Activated naive CD4-positive, alpha-beta T cell treated with anti-CD3 and anti-CD28 coated beads for 36 hours (primary cell): Measurements from ENCODE around the gene TENT5A. TPM values are rescaled to one million over a fixed set of nuclear protein-coding genes. Genes with fewer than 3 reads are reported as not detected.

Experiments used
- CTCF ChIA-PET: fragments of 350-600 bp; sonication (Branson Sonifier 250); formaldehyde crosslinking; loops from one replicate; lab custom pipeline; 2021; ENCODE audit warnings: antibody characterized with exemption; lab: Charles Lee
- DNase-seq: peaks from one replicate; pipeline ENCODE4 v3.0.0-alpha.2; 2020
- H3K27ac Mint-ChIP-seq: one replicate; pipeline ENCODE4 v1.8.0; 2021; ENCODE audit warnings: mild to moderate bottlenecking, mixed read lengths
- H3K27me3 Mint-ChIP-seq: one replicate; pipeline ENCODE4 v1.8.0; 2021; ENCODE audit warnings: low read depth, mixed read lengths
- H3K36me3 Mint-ChIP-seq: one replicate; pipeline ENCODE4 v1.8.0; 2021; ENCODE audit warnings: low read depth, mixed read lengths
- H3K4me1 Mint-ChIP-seq: one replicate; pipeline ENCODE4 v1.8.0; 2021; ENCODE audit warnings: low read depth, mixed read lengths
- H3K4me3 Mint-ChIP-seq: one replicate; pipeline ENCODE4 v1.8.0; 2021; ENCODE audit warnings: mild to moderate bottlenecking, moderate library complexity, mixed read lengths
- H3K9me3 Mint-ChIP-seq: one replicate; pipeline ENCODE4 v1.8.0; 2021; ENCODE audit warnings: mixed read lengths
- intact Hi-C: fragments of 100-400 bp; cut with micrococcal nuclease; formaldehyde crosslinking; loops from one replicate; pipeline ENCODE4 v1.15.1; 2023
- total RNA-seq, 2 experiments: library from RNA; stranded (reverse); gene quantifications; one replicate each; pipeline ENCODE4 v1.2.3, GENCODE V29; 2021

The TENT5A gene
- total RNA-seq = 1 to 10 TPM in 1 of 2 experiments, under 1 TPM in 1; 0.72 to 1.0 TPM

GRCh38 chr6:81752084-81752920 is at the start of gene TENT5A:
Gene TENT5A, minus strand, starts transcription at chr6:81752681. Its CDS starts 540 bp downstream, at chr6:81752141.
- H3K4me1 Mint-ChIP-seq = peaks cover 28% of the 10 kb centered on the region
- H3K9me3 Mint-ChIP-seq = no peaks in the 10 kb centered on the region
- peak within 1 kb of the TSS; percentile 88 for H3K4me3 Mint-ChIP-seq
- intact Hi-C loops = loop anchor here (1.0 to 10.0 kb wide), 16 partner anchors 24 to 1975 kb away; partner anchors contain the start of genes BCKDHB, IBTK, PGM3 and RWDD2A
- CTCF ChIA-PET = interaction anchor here (0.8 kb wide), 1 partner anchor 1974 kb away, joined by 3 read pairs; no protein-coding TSS in a partner anchor
- peak; percentile 89 for DNase-seq
- peaks cover 12% of the 10 kb centered on the region for H3K27me3 Mint-ChIP-seq
- H3K36me3 Mint-ChIP-seq = peaks cover 1% of the 10 kb centered on the region
- H3K27ac Mint-ChIP-seq = peak within 1 kb of the TSS; percentile 77

- H3K36me3 Mint-ChIP-seq = no peaks in the 10 kb centered on the region
- peaks cover 15% of the 10 kb centered on the region for H3K27me3 Mint-ChIP-seq
- H3K4me1 Mint-ChIP-seq = no peaks in the 10 kb centered on the region
- H3K27ac Mint-ChIP-seq = no peak overlapping the region
- intact Hi-C loops = no loop called here
- CTCF ChIA-PET = interaction anchor here (0.5 kb wide), 1 partner anchor 1204 kb away, joined by 3 read pairs; no protein-coding TSS in a partner anchor
- no peak for DNase-seq
- H3K9me3 Mint-ChIP-seq = no peaks in the 10 kb centered on the region
- H3K4me3 Mint-ChIP-seq = no peak overlapping the region
Observed at GRCh38 chr6:81801489-81801888, 49.0 kb upstream of the TENT5A start.

- CTCF ChIA-PET = interaction anchor here (0.7 kb wide), 1 partner anchor 16 kb away, joined by 3 read pairs; no protein-coding TSS in a partner anchor
Observed at GRCh38 chr6:81800666-81801065, 48.2 kb upstream of the TENT5A start.

GRCh38 chr6:81799323-81799722 is 46.8 kb upstream of the TENT5A start:
- Mint-ChIP-seq H3K4me3 (no peak overlapping the region), H3K36me3 (no peaks in the 10 kb centered on the region), H3K27ac (no peak overlapping the region), H3K4me1 (no peaks in the 10 kb centered on the region), H3K9me3 (no peaks in the 10 kb centered on the region), H3K27me3 (peaks cover 12% of the 10 kb centered on the region)
- CTCF ChIA-PET = no interaction called here
- DNase-seq = no peak
- intact Hi-C loops = no loop called here

More at GRCh38 chr6:81800666-81801065, 48.2 kb upstream of the TENT5A start:
- no peaks in the 10 kb centered on the region for H3K9me3 Mint-ChIP-seq
- intact Hi-C loops = no loop called here
- DNase-seq = no peak
- H3K27ac Mint-ChIP-seq = no peak overlapping the region
- H3K36me3 Mint-ChIP-seq = no peaks in the 10 kb centered on the region
- no peaks in the 10 kb centered on the region for H3K4me1 Mint-ChIP-seq
- no peak overlapping the region for H3K4me3 Mint-ChIP-seq
- peaks cover 12% of the 10 kb centered on the region for H3K27me3 Mint-ChIP-seq

GRCh38 chr6:81797591-81797990 is 45.1 kb upstream of the TENT5A start:
- Mint-ChIP-seq H3K4me3 (no peak overlapping the region), H3K36me3 (no peaks in the 10 kb centered on the region), H3K9me3 (no peaks in the 10 kb centered on the region), H3K4me1 (no peaks in the 10 kb centered on the region), H3K27me3 (peaks cover 10% of the 10 kb centered on the region), H3K27ac (no peak overlapping the region)
- CTCF ChIA-PET = no interaction called here
- no peak for DNase-seq
- intact Hi-C loops = no loop called here

GRCh38 chr6:81795890-81796289 is 43.4 kb upstream of the TENT5A start:
- no peak for DNase-seq
- Mint-ChIP-seq H3K36me3 (no peaks in the 10 kb centered on the region), H3K9me3 (no peaks in the 10 kb centered on the region), H3K27me3 (peaks cover 8% of the 10 kb centered on the region), H3K4me1 (no peaks in the 10 kb centered on the region), H3K27ac (no peak overlapping the region), H3K4me3 (no peak overlapping the region)
- intact Hi-C loops = no loop called here
- CTCF ChIA-PET = no interaction called here

GRCh38 chr6:81793821-81794475 is 41.5 kb upstream of the TENT5A start:
- CTCF ChIA-PET = no interaction called here
- Mint-ChIP-seq H3K4me1 (no peaks in the 10 kb centered on the region), H3K27ac (no peak overlapping the region), H3K4me3 (no peak overlapping the region), H3K36me3 (no peaks in the 10 kb centered on the region), H3K9me3 (no peaks in the 10 kb centered on the region), H3K27me3 (peaks cover 6% of the 10 kb centered on the region)
- intact Hi-C loops = no loop called here
- no peak for DNase-seq

GRCh38 chr6:81792826-81793225 is 40.3 kb upstream of the TENT5A start:
- H3K4me3 Mint-ChIP-seq = no peak overlapping the region
- no peaks in the 10 kb centered on the region for H3K9me3 Mint-ChIP-seq

GRCh38 chr6:81791756-81792155 is 39.3 kb upstream of the TENT5A start:
- no peaks in the 10 kb centered on the region for H3K4me1 Mint-ChIP-seq
- H3K9me3 Mint-ChIP-seq = no peaks in the 10 kb centered on the region
- CTCF ChIA-PET = interaction anchor here (0.5 kb wide), 1 partner anchor 23 kb away, joined by 3 read pairs; no protein-coding TSS in a partner anchor
- peaks cover 7% of the 10 kb centered on the region for H3K27me3 Mint-ChIP-seq
- H3K36me3 Mint-ChIP-seq = no peaks in the 10 kb centered on the region
- intact Hi-C loops = no loop called here
- no peak overlapping the region for H3K27ac Mint-ChIP-seq
- H3K4me3 Mint-ChIP-seq = no peak overlapping the region
- no peak for DNase-seq

More at GRCh38 chr6:81792826-81793225, 40.3 kb upstream of the TENT5A start:
- intact Hi-C loops = no loop called here
- H3K27ac Mint-ChIP-seq = no peak overlapping the region
- H3K36me3 Mint-ChIP-seq = no peaks in the 10 kb centered on the region
- no peaks in the 10 kb centered on the region for H3K4me1 Mint-ChIP-seq
- CTCF ChIA-PET = interaction anchor here (0.6 kb wide), 1 partner anchor 1188 kb away, joined by 8 read pairs; no protein-coding TSS in a partner anchor
- no peak for DNase-seq
- H3K27me3 Mint-ChIP-seq = peaks cover 9% of the 10 kb centered on the region

GRCh38 chr6:81790034-81790433 is 37.6 kb upstream of the TENT5A start:
- no peaks in the 10 kb centered on the region for H3K4me1 Mint-ChIP-seq
- H3K36me3 Mint-ChIP-seq = no peaks in the 10 kb centered on the region
- H3K9me3 Mint-ChIP-seq = no peaks in the 10 kb centered on the region
- intact Hi-C loops = no loop called here
- H3K27me3 Mint-ChIP-seq = peaks cover 9% of the 10 kb centered on the region
- no peak overlapping the region for H3K27ac Mint-ChIP-seq
- DNase-seq = no peak
- CTCF ChIA-PET = no interaction called here
- H3K4me3 Mint-ChIP-seq = no peak overlapping the region

- H3K27ac Mint-ChIP-seq = no peak overlapping the region
- CTCF ChIA-PET = interaction anchor here (0.7 kb wide), 1 partner anchor 979 kb away, joined by 3 read pairs; no protein-coding TSS in a partner anchor
- peaks cover 10% of the 10 kb centered on the region for H3K27me3 Mint-ChIP-seq
Observed at GRCh38 chr6:81789291-81789690, 36.8 kb upstream of the TENT5A start.

GRCh38 chr6:81788748-81789147 is 36.3 kb upstream of the TENT5A start:
- Mint-ChIP-seq H3K27me3 (peaks cover 10% of the 10 kb centered on the region), H3K9me3 (no peaks in the 10 kb centered on the region)
- CTCF ChIA-PET = interaction anchor here (0.6 to 0.7 kb wide), 2 partner anchors 946 to 978 kb away, joined by 3 to 4 read pairs; no protein-coding TSS in a partner anchor

More at GRCh38 chr6:81789291-81789690, 36.8 kb upstream of the TENT5A start:
- Mint-ChIP-seq H3K4me1 (no peaks in the 10 kb centered on the region), H3K9me3 (no peaks in the 10 kb centered on the region), H3K4me3 (no peak overlapping the region), H3K36me3 (no peaks in the 10 kb centered on the region)
- intact Hi-C loops = no loop called here
- DNase-seq = no peak

More at GRCh38 chr6:81788748-81789147, 36.3 kb upstream of the TENT5A start:
- no peaks in the 10 kb centered on the region for H3K4me1 Mint-ChIP-seq
- no peak overlapping the region for H3K4me3 Mint-ChIP-seq
- H3K36me3 Mint-ChIP-seq = no peaks in the 10 kb centered on the region
- no peak overlapping the region for H3K27ac Mint-ChIP-seq
- intact Hi-C loops = no loop called here
- no peak for DNase-seq
